GM12878 (cell line): ENCODE measurements around the gene SIL1.

Experiments used
- CTCF ChIP-seq, 3 experiments: IDR thresholded peaks in 2 of 3; conservative IDR thresholded peaks in 1 of 3; 2 replicates each; pipeline ENCODE4 v1.5.1; 2011; ENCODE audit warnings: low read depth in 3 of 3, low read length in 3 of 3, mild to moderate bottlenecking in 3 of 3, control low read depth in 2 of 3, moderate library complexity in 2 of 3, inconsistent platforms in 1 of 3, mixed read lengths in 1 of 3; ENCODE audit not compliant: control insufficient read depth in 2 of 3, insufficient read depth in 1 of 3; ENCODE audit errors: extremely low read depth in 1 of 3
- SPI1 ChIP-seq: IDR thresholded peaks from 2 replicates; pipeline ENCODE4 v1.6.1; 2011; ENCODE audit warnings: low read depth, mild to moderate bottlenecking, low read length, moderate library complexity, borderline replicate concordance; ENCODE audit not compliant: insufficient read depth

DNA sequence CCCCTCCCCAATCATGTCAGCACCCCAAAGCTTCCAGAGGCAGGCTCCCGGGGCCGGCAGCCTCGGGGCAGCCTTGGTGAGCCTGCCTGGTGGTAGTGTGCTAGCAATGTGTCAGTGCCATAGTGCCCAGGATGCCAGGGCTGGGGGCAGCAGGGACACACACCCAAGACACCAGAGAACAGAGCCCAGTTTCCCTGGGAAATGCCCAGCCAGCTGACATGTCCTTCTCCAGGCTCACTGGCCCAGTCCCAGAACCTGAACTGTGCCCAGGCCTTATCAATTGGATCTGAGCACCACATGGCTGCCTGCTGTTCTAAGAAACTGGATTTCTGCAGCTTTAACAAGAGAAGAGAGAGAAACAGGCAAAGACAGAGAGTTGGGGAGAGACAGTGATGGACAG, 248.2 kb downstream of the SIL1 start:
- no peak for TF ChIP-seq CTCF (IDR thresholded peaks at IDR 0.05 in 2 of 3, conservative IDR thresholded peaks at IDR 0.05 in 1 of 3; ENCODE audit: control insufficient read depth in 2 of 3, extremely low read depth in 1 of 3, insufficient read depth in 1 of 3, low read depth in 3 of 3, low read length in 3 of 3)
- TF ChIP-seq SPI1 = no peak
